B cell (primary cell): ENCODE data around the gene TMEM94.

Experiments used
- EZH2 ChIP-seq: IDR thresholded peaks from 2 replicates; pipeline ENCODE4 v1.6.1; 2012; ENCODE audit warnings: borderline replicate concordance, low read depth, mild to moderate bottlenecking, moderate library complexity, low read length; ENCODE audit not compliant: insufficient read depth, poor library complexity, severe bottlenecking
- TF ChIP-seq, protein P1 (sequence below): fragments of 200-600 bp; IDR thresholded peaks from one replicate; pipeline ENCODE4 v1.8.0; 2022; ENCODE audit warnings: antibody characterized with exemption, mild to moderate bottlenecking

DNA sequence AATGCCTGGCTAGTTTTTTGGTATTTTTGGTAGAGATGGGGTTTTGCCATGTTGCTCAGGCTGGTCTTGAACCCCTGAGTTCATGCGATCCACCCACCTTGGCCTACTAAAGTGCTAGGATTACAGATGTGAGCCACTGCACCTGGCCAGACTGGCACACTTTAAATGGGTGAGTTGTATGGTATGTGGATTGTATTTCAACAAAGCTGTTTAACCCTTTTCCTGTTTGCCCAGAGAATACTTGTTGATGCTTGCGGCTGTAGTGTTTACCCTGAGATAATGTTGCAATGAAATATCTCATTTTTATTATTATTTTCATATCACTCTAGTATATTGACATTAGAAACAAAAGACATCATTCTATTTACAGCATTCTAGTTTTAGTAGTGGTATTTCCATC lies 17.1 kb upstream of the TMEM94 start:
- TF ChIP-seq, protein P1, sequence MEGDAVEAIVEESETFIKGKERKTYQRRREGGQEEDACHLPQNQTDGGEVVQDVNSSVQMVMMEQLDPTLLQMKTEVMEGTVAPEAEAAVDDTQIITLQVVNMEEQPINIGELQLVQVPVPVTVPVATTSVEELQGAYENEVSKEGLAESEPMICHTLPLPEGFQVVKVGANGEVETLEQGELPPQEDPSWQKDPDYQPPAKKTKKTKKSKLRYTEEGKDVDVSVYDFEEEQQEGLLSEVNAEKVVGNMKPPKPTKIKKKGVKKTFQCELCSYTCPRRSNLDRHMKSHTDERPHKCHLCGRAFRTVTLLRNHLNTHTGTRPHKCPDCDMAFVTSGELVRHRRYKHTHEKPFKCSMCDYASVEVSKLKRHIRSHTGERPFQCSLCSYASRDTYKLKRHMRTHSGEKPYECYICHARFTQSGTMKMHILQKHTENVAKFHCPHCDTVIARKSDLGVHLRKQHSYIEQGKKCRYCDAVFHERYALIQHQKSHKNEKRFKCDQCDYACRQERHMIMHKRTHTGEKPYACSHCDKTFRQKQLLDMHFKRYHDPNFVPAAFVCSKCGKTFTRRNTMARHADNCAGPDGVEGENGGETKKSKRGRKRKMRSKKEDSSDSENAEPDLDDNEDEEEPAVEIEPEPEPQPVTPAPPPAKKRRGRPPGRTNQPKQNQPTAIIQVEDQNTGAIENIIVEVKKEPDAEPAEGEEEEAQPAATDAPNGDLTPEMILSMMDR = no peak
- no peak for TF ChIP-seq EZH2
